ENCODE data around the gene CDKN1A.

DNA sequence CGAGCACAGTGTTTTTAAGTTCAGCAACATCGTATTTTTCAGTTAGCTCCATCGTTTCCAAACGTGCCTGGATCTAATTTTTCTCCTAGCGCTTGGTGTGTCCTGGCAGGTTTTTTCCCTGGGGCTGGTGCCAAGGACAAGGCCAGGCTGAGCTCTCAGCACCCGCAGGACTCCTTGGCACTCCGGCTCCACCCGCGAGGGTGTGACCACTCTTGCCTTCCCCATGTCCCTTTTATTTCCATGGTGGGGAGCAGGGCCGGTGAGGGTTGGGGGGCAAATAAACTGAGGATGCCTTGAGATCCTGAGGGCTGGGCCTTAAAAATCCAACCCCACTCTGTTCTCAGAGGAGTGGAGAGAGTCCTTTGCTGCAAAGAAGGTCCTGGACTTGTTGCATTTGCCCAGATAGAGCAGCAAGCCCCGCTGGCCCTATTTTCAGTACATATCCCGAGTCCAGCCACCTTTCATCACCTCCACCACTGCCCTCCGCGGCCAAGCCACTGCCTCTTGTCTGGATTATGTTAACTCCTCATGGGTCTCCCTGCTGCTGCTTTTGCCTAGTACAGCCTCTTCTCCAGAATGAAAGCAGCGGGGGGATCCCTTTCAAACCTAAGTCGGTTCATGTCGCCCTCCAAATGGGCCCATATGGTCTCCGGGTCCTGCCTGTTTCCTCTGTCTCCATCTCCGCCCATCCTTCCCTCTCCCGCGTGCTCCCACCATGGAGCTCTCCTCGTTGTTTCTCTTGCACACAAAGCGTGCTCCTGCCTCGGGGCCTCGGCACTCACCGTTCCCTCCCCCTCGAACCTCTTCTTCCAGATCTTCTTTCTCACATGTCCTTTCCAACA is 14.6 kb downstream of the CDKN1A start:
- TF ChIP-seq PKNOX1 (IDR thresholded peaks at IDR 0.05) = no peak
- no peak for TF ChIP-seq SP1 (IDR thresholded peaks at IDR 0.05)
- no peak for TF ChIP-seq BHLHE40 (IDR thresholded peaks at IDR 0.05; ENCODE audit: borderline replicate concordance)
- no peak for TF ChIP-seq LEF1 (IDR thresholded peaks at IDR 0.05; ENCODE audit: borderline replicate concordance)
- TF ChIP-seq HDGF (IDR thresholded peaks at IDR 0.05; ENCODE audit: borderline replicate concordance) = no peak
- no peak for TF ChIP-seq ELF4 (IDR thresholded peaks at IDR 0.05)
